T-helper 2 cell treated with Interferon-gamma antibody and Interleukin-4, amounts not matched to agents 5 μg/mL and 100 μg/mL, for 36 hours (primary cell): ENCODE data around the gene OSBPL7.

Experiments used
- DNase-seq: peaks from one replicate; pipeline ENCODE4 v3.0.0; 2021; ENCODE audit warnings: low spot score
- H3K27ac Mint-ChIP-seq: one replicate; pipeline ENCODE4 v1.8.0; 2021; ENCODE audit warnings: mild to moderate bottlenecking, mixed read lengths
- H3K27me3 Mint-ChIP-seq: one replicate; pipeline ENCODE4 v1.8.0; 2021; ENCODE audit warnings: low read depth, mixed read lengths
- H3K36me3 Mint-ChIP-seq: one replicate; pipeline ENCODE4 v1.8.0; 2021; ENCODE audit warnings: low read depth, mixed read lengths
- H3K4me1 Mint-ChIP-seq: one replicate; pipeline ENCODE4 v1.8.0; 2021; ENCODE audit warnings: low read depth, mixed read lengths
- H3K4me3 Mint-ChIP-seq: one replicate; pipeline ENCODE4 v1.8.0; 2022; ENCODE audit warnings: mild to moderate bottlenecking, moderate library complexity, mixed read lengths
- H3K9me3 Mint-ChIP-seq: one replicate; pipeline ENCODE4 v1.8.0; 2021; ENCODE audit warnings: mixed read lengths

The OSBPL7 gene

DNA sequence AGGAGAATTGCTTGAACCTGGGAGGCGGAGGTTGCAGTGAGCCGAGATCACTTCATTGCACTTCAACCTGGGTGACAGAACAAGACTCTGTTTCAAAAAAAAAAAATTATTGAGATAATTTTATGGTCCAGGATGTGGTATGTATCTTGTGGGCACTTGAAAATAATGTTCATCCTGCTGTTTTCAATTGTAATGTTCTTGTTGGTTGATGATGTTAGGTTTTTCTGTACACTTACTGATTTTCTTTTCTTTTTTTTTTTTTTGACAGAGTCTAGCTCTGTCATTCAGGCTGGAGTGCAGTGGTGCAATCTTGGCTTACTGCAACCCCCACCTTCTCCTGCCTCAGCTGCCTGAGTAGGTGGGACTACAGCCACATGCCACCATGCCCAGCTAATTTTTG, 58.9 kb downstream of the OSBPL7 start:
- Mint-ChIP-seq H3K4me3 (no peak overlapping the region), H3K27me3 (peaks cover 41% of the 10 kb centered on the region), H3K36me3 (no peaks in the 10 kb centered on the region), H3K9me3 (peaks cover 15% of the 10 kb centered on the region), H3K4me1 (no peaks in the 10 kb centered on the region), H3K27ac (no peak overlapping the region)
- DNase-seq, result no peak

DNA sequence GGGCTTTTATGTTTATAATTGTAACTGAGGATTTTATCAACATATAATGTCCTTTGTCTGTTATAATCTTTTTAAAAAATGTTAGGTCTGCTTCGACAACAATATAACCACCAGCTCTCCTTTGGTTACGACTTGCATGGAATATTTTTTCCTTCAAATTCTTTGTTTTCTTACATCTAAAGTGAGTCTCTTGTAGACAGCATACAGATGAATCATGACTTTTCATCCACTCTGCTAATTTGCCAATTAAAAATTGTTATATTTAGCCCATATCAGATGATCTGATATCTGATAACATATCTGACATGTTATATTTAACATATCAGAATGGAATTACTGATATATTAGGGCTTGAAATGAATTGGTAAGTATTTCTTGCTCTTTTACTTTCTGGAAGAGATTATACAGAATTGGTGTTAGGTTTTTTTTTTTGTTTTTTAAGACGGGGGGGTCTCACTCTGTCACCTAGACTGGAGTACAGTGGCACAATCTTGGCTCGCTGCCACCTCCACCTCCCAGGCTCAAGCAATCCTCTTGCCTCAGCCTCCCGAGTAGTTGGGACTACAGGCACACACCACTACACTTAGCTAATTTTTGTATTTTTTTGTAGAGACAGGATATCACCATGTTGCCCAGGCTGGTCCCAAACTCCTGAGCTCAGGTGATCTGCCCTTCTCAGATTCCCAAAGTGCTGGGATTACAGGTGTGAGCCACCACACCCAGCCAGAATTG, 61.0 kb downstream of the OSBPL7 start:
- Mint-ChIP-seq H3K4me1 (no peaks in the 10 kb centered on the region), H3K4me3 (no peak overlapping the region), H3K27ac (no peak overlapping the region), H3K36me3 (no peaks in the 10 kb centered on the region), H3K9me3 (peaks cover 19% of the 10 kb centered on the region), H3K27me3 (peaks cover 51% of the 10 kb centered on the region)
- DNase-seq, result no peak

DNA sequence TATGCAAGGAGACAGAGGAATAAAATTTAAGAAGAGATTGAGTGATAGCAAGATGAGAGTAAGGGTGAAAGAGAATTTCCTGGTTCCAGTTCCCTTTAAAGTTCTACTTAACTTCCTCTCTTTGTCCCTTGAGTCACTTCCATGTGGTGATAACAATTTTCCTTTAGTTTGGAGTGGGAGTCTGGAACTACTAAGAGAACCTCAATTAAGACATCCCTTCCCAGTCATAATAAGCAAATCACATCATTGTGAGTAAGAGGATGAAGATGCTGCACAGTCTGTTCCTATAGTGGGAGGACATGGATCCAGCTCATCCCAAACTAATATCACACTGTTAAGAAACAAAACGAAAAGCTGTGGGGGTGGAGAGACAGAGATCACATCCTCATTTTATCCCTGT, 64.2 kb downstream of the OSBPL7 start:
- Mint-ChIP-seq H3K4me1 (no peaks in the 10 kb centered on the region), H3K36me3 (no peaks in the 10 kb centered on the region), H3K27ac (no peak overlapping the region), H3K4me3 (no peak overlapping the region), H3K9me3 (peaks cover 12% of the 10 kb centered on the region), H3K27me3 (peaks cover 35% of the 10 kb centered on the region)
- no peak for DNase-seq
